Hematopoietic multipotent progenitor cell treated with erythropoietin and hydrocortisone succinate and interleukin-3 and kit ligand, for 8 days (in vitro differentiated cells): ENCODE measurements around the gene OPCML.

Experiments used
- DNase-seq: peaks from one replicate; pipeline ENCODE4 v3.0.0-alpha.2; 2015

The OPCML gene

DNA sequence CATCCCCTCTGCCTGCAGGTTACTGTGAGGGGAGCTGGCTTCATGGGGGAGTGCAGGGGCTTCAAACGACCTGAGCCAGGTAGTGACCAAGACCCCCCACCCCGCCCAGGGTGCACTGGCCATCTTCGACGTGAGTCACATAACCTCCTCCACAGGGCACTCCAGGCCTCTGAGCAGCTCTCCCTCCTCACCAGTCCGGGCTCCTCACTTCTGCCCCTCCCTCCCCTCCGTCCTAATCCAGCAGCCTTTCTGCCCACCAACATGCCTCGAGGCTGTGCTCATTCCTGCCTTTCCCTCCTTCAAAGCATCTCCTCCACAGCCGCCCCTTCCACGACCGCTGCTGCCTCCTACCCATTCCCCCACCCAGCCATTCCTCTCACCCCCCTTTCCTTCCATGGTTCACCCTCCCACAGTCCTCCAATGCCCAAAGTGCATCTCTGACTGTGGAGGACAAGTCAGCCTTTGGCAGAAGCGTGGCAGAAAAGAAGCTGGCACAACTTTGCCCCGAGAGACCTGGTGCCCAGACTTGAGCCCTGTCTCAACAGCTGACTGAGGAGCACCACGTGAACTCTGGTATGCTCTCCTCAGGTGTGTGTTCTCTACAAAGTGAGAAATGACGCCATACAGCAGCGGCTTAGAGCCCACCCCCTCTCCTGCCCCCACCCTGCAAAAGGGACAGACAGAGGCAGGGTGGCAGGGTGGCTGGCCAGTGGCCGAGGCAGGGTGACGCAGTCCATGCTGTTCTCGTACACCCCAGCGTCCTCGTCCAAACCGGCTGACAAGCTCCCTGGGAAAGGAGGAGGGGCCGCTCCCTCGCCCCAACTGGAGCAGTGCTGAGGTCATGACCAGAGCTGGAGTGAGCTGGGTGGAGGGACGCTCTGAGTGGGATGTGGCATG lies 30.4 kb downstream of the OPCML start:
- no peak for DNase-seq

DNA sequence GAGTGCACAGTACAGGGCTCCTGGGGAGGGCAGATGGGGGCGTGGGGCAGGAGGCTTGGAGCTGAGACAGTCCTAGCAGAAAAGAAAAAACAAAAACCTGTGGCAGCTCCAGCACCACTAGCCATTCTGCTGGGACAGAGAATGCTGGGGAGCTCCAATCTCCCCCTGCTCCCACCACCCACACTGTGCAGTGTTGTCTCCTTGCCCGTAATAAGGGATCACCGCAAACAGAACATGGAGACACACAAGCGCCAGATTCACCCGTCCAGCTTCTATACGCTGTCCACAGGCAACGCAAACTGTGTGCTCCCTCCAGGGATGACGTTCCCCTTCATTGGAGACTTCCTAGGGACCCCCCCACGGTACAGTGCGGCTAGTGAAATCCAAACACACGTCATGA lies 31.4 kb downstream of the OPCML start:
- no peak for DNase-seq

DNA sequence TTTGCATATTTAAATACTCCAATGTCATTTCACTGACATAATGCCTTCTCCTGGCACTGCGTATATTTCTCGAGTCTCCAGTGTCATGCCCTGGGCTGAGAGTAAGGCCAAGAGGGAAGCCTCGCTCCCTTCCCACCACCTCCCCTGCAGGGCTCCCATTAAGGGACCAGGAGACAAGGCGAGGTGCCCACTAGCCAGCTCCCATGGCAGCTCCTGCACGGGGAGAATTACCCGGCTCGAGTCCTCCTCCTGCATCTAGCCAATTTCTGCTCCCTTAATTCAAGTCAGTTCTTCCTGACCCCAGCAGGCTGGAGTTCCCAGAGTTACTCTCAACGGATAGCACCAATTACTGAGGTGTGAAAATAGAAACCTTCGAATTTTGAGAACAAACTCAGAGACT lies 31.9 kb downstream of the OPCML start:
- no peak for DNase-seq

DNA sequence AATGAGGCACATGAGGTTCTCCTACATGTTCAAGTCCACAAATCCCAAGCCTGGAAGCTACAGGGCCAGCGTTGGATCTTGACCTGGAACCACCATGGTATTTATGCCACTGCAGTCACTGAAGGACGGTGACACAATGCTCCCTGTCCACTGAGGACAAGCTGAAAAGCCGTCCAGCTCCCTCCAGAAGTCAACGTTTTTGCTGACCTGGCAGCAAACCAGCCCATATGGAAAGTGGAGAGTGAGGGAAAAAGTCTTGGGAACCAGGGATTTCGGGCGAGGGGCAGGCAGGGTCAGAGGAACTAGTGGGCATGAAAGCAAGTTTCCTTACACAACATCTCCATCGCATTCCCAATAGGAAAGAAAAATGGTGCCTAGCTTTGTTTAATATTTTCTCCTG lies 33.3 kb downstream of the OPCML start:
- no peak for DNase-seq

DNA sequence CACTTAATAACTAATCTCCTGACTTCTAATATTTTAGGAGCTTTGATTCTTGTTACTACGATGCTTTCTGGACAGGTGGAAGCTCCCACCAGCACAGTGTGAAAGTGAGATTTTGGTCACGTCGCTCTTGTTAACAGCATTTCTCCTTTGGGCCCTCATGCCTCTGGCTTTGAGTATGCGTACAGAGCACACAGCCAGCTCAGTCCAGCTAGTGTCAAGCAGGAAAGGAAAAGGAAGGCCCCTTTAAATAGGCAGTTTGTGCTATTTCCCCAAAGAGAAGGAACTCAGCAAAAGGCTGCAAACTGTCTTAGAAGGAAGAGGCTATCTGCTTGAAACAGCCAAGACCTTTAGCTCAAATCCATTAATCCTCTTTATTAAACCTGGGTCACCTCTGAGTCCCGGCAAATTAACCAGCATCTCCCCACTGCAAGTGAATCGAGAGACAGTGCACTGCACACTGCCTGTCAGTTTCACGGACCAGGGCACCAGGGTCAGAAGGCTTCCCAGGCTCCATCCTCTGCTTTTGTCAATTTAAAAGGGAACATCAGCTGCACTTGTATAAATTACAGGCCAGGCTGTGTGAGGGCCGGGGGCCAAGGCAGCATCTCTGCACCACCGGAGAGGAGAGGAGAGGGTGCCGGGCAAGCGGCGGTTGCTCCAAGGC lies 34.7 kb downstream of the OPCML start:
- no peak for DNase-seq

DNA sequence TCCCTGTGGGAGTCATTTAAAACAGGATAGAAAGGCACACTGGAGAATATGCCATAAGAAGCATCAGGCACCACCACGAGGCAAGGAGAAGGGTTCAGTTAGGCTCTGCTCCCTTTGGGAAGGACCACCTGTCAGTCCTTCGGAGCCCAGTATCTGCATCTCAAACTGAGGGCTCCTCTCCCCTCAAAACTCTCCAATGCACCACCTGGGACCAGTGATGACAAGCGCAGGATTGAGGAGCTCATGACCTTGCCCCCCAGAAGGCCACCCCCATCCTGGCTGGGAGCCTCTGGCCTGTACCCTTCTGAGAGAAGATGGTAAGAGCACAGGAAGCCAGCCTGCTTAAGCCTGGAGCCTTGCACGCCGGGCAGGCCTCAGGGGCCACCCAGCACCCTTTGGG lies 39.4 kb downstream of the OPCML start:
- no peak for DNase-seq

DNA sequence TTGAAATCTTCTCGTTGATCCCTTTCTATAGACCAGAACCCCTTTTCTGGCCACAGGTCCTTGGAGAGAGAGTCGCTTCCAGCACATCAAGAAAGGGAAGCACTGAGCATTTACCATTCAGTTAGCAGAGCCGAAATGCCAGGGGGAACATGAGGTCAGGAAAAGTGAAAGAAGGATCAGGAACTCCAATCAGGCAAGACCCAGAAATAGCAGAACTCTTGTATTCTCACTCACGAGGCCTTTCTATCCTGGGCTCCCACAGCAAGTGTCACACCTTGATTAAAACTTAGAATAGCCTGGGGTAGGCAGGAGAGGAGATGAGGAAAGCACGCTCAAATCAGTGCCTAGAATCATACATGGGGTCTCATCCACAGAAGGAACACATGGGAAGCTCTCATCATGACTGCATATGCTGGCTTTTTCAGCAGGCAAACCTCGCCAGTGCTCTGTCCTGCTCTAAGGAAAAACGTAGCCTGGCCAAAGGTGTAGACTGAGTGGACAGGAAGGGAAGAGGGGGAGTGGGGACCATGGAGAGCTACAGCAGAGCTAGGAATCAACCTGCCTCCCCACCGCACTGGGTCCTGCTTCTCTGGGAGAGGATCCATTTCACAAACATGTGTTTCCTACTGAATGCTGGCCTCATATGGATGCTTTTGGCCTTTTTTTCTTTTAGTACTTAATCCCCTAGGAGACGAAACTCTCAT lies 40.5 kb downstream of the OPCML start:
- no peak for DNase-seq

DNA sequence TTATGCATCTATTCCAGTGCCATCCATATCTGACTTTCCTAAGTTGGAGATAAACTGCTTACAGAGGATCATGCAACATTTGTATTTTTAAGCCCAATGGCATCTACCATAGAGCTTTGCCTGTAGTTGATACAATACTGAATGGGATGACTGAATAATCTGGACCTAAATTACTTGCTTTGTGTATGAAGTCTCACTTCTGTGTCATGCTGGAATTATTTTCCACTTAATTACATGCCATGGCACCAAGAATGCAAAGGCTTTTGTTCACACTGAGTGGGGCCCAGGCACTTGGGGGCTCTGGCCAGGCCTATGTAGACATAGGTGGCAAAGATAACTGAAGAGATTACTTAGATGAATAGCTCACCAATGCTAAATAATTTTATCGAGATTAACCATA lies 51.6 kb downstream of the OPCML start:
- no peak for DNase-seq

DNA sequence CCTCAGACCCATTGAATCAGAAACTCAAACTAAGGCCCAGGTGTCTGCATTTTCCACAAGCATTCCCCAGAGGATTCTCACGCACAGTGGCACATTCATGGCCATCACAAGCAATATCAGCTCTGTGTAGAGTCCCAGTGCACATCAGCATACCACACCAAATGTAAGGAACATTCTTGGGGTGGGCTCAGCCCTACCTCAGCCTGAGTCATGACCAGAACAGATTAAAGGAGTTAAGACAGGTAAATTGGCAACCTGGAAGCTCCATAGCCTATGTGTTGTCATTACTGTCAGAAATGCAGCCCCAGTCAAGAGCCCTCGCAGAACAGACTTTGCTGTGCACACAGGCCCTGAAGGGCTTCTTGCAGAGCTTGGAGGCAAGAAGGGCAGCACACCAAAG lies 53.1 kb downstream of the OPCML start:
- DNase-seq = no peak

DNA sequence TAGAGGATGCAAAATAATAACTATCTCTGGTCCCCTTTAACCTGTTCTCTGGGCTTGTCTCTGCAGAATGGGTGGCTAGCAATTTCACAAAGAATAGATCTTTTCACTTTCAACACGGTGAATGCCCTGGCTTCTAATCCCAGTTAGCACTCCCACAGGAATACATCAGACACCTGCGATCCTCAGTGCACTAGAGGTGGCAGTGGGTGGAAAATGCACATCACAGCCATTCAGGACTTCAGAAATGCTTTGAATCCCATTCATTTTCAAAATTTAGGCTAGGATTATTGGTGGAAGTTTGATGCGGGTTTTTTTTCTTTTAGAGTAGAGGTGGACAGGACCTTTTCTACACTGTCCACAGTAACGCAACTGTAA lies 55.1 kb downstream of the OPCML start:
- no peak for DNase-seq

DNA sequence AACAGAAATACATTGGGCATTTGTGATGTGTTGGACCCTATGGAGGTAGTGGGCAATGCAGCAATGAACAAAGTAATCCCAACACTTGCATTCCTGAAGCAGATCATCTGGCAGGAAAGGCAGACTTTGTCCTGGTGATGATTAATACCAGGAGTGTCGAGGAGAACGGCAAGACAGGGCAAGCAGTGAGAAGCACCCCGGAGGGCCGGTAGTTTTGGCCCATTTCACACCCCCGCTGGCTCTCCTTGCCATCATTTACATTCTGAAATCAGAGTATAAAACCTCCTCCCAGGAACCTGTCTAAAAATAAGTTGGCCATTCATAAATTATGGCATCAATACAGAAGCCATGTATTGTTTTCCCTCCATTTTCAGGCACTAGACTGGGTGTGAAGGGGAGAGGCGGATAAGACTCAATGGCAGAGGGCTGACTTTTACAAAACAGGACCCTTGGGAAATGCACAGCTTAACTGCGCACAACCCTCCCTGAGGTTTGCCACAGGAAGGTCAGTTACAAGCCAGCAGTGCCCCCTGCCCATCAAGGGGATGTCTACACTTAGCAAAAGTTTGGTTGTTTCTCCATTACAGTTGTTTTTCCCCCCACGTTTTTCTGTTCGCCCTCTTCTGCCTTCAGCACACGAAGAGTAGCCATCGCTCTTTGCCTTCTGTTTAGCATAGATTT lies 55.6 kb downstream of the OPCML start:
- no peak for DNase-seq

DNA sequence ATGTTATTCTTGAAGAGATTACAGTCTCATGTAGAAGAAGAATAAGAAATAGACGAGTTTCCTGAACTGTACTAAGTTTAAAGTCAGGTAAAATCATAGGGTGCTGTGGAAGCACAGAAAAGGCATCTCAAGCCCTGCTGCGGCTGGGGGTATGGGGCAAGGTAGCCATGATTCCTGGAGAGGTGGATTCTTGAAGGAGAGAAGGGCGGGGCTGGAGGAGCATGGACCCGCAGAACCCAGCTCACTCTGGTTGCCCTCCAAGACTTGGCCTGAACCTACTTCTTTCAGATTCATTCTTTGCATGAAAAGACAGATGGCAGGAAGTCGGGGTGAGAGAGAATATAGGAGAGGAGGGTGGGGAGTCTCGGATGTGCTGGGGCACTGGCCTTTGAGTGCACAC lies 57.8 kb downstream of the OPCML start:
- DNase-seq = no peak

DNA sequence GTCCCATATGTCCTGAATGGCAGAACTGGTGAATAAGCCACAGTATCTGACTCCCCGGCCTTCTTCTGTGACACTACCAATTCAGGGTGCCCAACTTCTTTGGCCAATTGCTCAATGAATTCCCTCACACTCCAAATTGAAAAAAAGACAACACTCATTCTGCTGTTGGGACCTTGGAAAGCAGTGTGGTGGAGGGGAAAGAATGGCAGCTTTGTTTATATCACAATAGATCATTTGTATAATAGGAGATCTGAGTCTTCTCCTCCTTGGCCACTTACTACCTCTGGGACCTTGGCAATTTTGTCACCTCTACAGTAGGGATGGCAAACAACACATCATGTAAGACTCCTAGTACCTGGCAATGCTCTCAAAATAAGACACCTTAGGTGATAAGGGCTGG lies 64.6 kb downstream of the OPCML start:
- no peak for DNase-seq

DNA sequence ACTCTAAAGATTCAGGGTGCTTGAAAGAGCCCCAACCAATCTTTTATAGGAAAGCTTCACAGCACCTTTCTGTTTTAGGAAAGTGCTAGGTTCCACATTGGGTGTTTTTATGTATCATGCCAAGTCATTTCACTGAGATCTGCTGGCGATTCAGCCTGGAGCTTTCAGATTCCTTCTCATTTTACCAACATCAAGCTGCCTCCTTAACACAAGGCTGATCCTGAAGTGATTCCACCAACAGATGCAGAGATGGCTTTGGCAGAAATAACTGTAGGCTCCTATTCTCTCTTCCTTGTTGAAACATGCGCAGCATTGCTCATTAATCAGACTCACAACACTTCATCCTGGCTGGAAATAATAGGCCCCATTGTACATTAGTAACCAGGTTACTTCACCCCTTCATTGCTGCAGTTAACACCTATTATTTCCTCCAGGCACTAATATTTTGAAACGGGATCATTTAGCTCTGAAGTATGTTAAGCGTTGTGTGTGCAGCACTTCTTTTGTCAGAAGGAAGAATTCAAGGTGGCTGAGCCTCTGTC lies 89.0 kb downstream of the OPCML start:
- no peak for DNase-seq

DNA sequence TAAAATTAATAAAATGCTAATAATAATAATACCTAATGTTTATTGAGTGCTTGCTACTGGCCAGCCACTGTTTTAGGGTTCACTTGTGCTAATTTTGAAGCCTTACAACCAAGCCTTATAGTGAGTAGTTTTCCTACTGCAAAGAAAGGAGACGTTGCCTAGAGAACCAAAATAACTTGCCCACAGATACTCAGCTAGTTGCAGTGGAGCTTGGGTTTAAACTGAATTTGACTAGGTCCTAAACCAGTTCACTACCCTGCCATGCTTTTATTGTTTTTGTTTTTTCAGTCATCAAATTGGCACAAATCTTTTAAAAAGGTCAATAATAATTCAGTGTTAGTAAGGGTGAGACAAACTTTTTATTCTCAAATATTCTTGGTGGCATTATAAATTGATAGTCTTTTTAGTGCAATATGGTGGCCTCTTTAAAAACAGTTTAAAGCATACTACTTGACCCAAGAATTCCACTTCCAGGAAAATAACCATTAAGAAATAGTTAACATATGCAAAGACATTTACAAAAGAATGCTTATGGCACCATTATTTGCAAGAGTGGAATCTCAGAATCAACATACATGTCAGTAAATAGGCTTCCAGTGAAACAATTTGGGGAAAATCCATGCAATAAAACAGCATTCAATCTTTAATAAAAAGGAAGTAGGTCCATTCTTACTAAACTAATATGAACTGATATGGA lies 90.2 kb downstream of the OPCML start:
- DNase-seq = no peak

DNA sequence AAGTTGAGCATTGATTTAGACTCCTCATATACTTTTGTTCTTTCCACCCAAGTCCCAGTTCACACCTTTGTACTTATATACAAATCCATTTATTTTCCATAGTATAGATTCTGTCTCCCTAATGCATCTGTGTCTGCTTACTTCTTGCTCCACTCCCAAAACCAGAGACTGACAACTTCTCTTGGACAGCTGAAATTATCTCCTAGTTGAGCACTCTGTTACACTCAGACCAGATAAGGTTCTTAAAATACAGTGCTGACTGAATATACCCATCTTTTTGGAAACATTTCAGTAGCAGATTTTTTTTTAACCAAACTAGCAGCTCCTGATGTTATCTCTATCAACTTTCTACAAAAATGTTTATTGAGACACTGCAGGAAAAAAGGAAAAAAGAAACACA lies 106.3 kb downstream of the OPCML start:
- no peak for DNase-seq

DNA sequence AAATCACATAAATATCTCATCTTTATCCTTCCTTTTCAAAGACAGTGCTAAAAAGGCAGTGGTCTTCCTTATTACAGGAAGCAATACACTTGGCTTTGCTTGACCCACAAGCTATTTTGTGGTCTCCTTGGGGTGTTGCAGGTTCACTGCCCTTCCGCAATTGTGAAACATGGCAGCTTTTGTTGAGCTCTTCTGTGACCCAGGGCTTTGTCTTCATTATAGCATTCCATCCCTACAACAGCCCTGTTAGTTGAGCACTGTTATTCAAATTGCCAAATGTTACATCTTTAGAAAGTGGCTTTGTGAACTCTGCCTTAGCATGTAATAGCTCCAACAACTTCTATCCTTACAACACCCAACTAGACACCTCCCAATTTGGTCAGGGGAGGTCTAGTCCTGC lies 107.1 kb downstream of the OPCML start:
- DNase-seq = no peak

DNA sequence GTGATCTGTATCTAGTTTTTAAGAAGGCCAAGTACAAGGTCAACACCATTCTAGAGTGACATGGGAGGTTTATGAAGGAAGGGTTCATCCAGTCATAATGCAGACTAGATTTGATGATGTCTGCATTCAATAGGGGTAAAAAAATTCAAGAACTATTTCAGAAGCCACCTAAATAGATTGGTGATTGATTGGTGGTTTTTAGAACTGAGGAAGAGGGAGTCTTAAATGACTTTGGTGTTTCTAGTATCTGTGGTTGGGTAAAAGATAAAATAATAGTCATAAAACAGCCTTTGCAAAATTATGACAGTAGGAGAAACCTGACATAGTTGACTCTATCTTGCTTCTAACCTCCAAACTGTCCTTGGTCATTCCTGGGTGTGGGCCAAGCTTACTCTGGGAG lies 114.1 kb downstream of the OPCML start:
- no peak for DNase-seq

DNA sequence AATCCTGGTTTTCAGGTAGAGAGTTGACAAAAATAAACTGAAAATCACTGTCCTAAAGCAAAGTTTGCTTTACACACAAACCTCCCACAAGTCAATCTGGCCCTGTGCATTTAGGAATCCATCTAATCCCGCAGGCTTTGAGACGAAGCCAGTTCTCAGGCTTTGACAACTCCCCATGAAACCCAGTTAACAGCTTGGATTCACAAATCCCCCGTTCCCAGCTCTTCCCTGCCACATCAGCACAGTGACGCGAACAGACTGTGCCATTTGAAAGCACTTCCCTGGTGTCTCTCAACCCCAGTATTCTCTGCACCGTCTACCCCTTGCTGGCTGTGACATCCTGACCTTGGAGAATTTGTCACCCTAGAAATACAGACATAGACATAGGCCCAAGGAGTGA lies 117.8 kb downstream of the OPCML start:
- DNase-seq = no peak

DNA sequence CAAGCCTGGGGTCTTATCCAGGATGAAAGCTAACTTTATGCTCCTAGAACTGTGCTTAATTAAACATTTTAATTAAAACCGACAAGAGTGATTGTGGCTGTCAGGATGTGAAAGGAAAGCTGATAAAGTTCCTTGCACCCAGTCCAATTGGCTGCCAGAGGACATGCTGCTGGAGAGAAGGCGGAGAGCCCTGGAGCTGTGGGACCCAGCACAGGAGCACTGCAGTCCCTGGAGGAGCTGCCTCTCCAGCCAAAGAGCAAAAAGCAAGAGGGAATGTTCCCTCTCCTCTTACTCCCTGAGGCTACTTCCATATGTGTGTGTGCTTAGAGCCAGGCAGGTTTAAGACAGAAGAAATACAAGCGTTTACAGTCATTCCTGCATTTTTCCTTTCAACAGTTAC lies 118.6 kb downstream of the OPCML start:
- no peak for DNase-seq

DNA sequence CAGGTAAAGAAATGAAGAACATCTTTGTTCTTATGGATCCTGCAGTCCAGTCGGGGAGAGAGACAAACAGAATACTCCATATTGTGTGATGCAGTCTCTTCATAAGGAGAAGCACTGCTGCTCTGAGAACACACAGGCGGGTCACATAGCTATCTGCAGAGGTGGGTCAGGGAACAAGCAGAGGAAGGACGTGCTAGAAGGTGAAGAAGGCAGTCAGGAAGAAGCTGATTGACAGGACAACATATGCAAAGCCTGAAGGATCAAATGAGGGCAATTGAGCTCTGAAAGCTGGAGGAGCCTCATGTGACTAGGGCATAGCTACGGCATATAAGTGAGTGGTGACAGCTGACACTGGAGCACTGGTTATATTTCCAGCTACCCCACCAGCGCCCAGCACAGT lies 122.5 kb downstream of the OPCML start:
- DNase-seq = no peak

DNA sequence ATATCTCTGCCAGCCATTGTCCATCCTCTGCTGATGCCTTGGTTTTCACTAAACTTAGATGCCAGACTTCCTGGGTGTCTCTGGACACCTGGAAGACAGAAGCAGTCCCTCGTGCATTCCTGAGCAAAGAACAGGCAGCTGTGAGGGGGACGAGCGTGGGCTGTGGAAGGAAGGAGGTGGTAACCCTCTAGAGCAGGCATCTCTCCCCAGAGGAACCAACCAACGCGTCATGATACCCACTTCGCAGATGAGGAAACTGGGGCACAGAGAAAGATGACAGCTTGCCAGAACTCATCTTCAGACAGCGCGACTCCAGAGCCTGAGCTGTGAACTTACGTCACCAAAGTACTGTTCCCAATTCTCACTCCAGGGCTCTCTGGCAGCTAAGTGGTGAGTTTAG lies 123.4 kb downstream of the OPCML start:
- DNase-seq = no peak

DNA sequence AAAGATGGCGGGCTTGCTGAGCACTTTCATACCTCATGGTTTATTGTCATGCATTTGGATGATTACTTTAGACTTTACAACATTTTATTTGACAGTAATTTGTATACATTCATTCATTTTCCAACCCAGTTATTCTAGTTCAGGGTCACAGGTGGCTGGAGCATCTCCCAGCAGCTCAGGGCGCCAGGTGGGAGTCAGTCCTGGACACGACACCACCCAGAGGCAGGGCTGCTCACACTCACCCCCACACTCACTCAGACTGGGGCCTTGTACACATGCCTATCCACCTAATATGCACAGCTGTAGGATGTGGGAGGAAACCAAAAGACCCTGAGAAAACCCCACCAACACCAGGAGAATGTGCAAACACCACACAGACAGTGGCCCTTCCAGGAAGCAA lies 123.9 kb downstream of the OPCML start:
- no peak for DNase-seq
